Left hindlimb (tissue), 1 donor: Measurements from ENCODE around the gene C1orf87.

Experiments used
- DNase-seq: peaks from one replicate; pipeline ENCODE4 v3.0.0-alpha.2; 2018

The C1orf87 gene

DNA sequence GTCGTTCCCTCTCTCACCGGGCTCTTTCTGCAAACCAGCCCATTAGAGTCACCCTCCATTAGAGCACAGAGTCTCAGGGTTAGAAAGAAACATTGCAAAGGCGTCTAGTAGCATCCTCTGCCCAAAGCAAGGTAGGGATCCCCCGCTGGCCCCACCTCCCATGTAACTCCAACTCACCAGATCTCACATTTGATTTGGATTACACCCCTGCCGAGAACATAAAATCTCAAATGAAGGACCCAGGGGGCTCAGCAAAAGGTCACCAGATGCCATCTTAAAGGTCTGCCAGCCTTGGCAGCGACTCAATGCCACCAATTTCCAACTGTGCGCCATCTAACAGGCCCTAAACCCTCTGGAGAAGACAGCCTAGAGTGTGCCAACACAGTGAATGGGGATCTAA, 14.1 kb downstream of the C1orf87 start:
- DNase-seq = no peak

DNA sequence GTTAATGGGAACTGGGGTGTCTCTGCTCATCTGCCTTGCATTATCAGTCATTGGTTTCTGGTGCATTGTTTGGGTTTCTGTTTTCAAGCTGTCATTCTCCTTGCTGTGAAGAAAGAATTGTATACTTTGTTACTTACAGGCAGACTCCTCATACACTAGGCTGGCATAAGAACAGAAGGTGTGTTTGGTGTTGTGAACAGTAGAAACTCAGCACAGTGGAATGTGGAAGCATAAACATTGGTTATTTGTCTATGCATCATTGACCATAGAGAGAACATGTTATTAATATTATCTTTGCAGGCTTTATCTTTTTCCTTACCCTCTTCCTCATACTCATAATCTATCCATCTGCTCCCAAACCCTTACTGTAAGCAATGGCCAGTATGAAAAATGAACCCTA, 18.2 kb downstream of the C1orf87 start:
- no peak for DNase-seq

DNA sequence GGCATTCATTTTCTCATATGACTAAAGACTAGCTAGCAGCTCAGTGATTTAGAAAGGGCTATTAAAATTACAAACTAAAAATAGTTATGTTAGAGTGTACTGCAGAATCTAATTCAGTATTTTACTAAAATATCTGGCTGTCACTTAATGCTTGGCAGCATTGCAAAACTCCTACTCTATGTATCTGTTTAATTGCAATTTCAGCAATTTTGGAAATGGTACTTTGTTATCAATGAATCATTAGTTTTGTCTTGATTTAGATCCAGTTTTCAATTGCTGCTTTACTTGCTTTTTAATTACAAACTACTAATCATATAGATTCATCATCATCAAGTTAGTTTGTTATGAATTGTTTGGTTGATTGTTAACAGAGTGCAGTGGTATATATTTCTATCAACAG, 19.2 kb downstream of the C1orf87 start:
- DNase-seq = no peak

DNA sequence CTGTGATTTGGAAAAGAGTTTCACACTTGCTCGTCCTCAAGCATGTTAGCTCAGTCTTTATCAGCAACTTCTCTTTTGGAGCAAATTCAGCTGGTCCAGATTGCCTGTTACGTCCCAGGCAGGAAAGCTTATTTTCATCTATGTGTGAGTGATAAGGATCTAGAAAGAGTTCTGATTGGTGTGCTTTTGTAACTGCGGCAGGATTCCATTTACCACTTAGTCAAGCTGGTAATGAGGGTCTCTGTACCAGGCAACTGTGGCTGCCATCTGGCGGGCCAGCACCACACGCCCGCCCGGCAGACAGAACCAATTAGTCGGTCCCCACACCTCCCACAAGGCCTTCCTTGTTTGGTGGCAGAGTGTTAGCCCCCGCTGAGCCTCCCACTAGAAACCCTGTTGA, 21.0 kb downstream of the C1orf87 start:
- no peak for DNase-seq

DNA sequence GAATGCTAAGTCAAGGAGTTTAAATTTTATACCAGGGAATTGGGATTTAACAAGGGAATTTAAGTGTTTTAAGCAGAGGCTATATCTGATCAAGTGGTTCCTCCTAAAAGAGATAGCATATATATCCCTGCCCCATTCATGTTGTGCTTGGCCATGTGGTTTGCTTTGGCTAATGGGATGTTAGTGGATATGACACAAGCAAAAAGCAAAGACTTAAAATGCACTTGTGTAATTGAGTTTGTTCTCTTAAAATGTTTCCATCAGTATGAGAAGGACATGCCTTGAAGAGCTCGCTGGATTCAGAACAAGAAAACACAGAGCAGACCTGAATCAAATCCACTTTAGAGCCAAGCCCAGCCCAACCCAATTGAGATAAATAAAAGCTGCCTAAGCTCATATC, 22.4 kb downstream of the C1orf87 start:
- DNase-seq = no peak

DNA sequence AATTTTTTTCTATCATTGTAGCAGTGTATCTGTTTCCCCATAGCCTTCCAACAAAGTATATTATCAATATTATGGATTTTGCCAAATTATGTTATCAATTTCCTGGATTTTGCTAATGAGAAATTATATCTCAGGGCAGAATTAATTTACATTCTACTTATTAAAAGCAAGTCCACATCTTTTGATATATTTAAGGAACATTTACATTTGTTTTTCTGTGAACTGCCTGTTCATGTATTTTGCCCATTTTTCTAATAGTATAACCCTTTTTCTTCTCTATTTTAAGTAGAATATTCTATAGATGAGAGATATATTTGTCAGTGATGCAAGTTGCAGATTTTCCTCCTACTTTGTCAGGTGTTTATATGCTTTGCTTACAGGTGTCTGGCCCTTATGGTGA, 24.4 kb downstream of the C1orf87 start:
- DNase-seq = no peak

DNA sequence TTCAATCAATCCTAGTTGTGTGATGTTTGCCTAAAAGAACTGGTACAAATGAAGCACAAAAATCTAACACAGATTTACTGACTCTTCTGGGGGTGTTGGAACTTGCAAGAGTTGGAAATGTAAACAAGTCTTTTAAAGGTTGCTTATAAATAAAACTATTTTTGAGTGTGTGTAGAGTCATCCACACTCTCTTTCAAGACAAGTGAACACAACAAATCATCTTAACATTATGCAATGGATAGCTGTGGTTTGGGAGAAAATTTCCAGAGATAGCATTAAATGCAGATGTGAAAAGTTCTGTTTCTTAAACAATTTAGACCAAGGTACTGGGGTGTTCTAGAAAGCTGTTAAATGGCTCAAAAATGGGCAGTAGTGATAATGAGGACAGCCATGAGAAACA, 28.7 kb downstream of the C1orf87 start:
- no peak for DNase-seq

DNA sequence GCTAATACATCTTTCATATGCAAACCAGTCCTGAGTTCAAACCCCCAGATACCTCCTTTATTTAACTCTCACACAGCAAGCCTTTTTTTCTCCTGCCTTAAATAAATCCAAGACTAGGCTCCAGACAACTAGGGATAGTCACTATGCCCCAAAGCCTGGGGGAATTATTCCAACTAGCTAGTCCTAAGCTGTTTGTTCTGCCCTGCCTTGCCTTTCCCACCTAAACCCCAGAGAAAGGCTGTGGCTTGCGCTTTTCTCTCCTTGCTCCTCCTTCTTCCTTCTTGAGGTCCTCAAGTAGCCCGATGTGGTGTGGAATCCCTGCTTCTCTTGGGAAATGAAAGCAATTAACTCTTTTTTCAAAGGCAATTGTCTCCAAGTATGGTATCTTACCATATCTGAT, 31.8 kb downstream of the C1orf87 start:
- DNase-seq = no peak

DNA sequence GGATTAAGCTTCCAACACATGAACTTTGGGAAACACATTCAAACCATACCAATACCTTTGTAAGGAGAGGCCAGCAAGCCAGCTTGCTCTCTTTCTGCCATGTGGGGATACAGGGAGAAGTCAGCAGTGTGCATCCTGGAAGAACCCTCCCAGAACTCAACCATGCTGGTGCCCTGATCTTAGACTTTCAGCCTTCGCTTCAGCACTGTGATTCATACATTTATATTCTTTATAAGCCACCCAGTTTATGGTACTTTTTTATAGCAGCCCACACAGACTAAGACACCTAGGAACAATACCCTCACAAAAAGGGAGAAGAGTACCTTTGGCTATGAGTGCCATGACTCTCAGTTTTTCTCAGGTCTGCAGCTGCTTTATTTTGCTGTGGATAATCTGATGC, 35.9 kb downstream of the C1orf87 start:
- no peak for DNase-seq

DNA sequence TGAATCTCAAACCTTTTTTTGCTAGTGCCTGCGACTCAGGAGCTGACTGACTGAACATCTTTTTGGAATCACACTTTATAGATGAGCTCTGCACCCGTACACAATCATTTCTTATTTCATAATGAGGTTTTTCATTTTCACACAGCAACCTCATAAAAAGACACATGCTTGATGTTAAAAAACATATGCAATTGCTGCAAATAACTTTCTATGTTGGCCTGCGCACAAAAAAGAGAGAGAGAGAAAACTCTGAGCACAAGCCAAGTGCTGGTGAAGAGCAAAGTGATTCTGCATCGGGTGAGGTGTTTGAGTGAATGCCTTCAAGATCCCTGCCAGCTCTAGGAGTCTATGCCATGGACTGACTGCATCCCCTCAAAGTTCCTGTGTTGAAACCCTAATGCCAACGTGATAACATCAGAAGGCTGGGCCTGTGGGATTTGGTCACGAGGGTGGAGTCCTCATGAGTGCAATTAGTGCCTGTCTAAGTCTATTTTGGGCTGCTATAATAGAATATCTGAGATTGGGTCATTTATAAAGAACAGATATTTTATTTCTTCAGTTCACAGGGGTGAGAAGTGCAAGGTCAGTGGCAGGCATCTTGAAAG, 36.6 kb downstream of the C1orf87 start:
- DNase-seq = no peak

DNA sequence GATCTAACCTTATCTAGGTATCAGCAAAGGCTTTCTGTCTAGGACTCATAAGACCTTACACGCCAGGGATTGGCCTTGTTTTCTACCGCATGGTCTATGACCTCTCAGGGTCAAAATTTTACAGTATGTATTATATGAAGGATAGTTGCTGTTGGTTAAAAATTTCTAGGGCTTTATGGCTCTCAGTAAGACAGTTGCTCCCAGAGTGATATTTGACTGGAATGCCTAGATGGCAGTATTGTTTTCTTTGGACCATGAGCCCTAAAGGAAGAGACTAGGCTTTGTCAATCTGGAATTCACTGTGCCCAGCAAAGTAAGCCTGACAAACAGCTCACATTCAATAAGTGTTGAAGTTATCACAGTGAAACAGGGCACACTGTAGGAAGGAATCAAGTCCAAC, 37.6 kb downstream of the C1orf87 start:
- DNase-seq = no peak

DNA sequence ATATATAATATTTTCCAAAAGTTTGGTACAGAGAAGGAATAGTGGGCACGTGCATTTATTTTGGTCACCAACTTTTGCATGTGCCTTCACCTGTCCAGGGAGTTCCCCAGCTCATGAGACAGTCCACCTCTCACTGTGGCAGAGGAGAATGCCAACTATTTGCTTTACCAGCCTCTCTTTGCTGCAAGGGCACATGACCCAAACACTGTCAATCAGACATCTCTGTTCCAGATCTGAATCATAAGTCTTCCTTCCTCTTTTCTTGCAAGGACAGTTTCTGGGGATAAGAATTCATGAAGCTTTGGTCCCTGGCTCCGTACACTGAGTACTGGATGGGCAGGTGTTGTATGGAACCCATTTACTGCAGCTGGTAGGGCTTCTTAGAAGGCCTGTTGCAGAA, 38.6 kb downstream of the C1orf87 start:
- DNase-seq = no peak

DNA sequence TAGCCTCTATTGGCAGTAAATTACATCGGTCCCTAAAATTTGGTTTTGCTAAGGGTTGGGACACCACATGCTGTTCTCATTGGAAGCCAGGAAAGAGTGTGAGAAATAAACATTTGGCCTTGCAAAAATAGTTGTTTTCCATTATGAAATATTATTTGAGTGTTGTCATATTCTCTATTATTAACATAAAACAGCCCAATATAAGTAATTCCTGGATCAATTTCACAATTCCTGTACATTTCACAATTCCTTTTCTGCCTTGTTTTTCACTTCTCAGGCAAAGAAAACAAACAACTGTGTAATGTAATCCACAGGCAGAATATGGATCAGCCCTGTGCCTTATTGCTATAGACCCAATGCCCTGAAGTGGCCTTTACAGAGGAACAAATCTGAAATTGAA, 40.5 kb downstream of the C1orf87 start:
- DNase-seq = no peak

DNA sequence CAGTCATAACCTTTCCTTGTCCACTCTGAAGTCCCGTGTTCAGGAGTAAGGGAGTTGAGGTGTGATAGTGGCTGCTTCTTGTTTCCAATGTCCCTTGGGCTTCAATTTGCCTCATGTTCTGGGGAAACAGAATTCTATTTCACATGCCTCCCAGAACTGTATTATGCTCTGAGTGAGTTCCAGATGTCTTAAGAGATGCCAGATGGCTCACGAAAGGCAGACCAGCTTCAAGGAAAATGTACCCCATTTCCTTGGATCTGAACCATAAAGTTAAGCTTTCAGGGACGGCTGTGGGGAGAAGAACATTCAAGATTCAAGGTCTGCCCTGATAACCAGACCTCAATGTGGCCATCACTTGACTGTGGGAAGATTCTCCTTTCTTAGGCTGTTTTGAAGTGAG, 42.4 kb downstream of the C1orf87 start:
- peak; percentile 27 for DNase-seq

DNA sequence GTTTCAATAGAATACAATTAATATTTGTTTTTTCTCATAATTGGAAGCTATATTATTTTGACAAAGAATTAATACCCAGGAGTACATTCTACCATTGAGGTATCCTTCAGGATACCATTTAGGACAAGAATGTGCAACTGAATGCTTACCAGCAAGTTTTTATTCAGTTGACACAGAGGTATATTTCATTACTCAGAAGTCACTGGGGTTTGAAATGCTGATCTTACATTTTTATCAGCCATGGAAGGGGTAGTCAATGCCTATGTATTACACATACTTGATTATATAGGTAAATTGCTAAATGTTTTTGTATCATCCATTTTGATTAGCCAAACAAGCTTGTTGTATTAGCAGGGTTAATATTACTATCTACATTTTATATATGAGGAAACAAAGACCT, 48.0 kb downstream of the C1orf87 start:
- DNase-seq = no peak

DNA sequence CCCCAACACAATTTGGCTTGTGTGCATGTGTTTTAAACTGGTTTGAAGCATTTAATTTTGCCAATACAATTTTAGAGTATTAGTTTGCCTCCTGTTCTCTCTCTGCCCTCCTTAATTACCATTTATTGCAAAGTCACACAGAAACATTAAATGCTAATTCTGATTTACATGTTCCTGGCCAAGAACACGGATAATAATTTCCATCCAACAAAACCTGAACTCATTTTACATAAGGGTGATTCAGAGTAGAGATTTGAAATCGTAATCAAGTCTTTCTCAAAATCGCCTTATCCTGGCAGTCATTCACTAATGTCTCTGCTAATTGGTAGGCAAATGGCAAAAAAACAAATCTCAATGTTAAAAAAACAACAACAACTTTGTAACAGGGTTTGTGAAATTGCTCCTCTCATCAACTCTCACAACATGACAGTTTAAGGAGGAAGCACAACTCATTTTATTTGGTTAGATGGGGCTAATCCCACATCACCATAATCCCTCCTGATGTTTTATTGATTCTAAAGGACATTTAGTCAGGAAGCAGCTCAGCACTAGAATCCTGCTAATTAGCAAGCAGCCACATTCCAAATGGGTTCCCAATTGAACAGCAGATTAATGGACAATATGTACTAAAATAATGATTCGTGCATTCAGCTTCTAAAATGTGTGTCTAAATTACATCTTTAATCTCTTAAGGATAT, 55.9 kb downstream of the C1orf87 start:
- DNase-seq = no peak

DNA sequence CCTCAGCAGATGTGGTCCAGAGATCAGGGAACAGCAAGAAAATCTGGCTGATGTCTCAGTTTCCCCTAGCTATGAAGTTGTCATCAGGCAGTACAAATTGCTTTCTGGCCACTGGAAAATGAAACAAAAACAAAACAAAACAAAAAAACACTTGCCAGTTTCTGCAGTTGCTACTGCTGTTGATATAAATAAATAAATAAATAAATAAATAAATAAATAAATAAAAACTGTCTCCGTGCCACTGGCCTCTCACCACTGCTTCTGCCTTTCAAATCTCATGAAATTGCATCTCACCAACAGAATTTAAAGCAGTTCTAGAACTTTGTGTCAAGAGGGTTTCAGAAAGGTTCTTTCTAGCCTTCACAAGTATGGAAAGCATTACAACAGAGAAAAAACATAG, 62.9 kb downstream of the C1orf87 start:
- DNase-seq = no peak

DNA sequence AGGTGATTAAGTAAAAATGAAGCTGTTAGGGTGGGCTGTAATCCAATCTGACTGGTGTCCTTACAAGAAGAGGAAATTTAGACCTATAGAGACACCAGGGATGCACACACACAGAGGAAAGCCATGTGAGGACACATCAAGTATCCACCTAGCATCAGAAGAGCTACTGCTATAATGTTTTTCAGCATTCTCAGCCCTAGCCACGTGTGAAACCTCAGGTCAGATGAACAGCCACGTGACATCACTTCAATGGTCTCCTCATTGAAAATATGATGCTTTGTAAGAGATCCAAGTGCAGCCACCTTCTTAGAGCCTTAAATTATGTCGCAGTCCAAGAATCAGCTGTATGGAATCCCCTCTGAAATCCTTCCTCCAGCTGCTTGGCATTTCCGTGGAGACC, 65.1 kb downstream of the C1orf87 start:
- DNase-seq = no peak

DNA sequence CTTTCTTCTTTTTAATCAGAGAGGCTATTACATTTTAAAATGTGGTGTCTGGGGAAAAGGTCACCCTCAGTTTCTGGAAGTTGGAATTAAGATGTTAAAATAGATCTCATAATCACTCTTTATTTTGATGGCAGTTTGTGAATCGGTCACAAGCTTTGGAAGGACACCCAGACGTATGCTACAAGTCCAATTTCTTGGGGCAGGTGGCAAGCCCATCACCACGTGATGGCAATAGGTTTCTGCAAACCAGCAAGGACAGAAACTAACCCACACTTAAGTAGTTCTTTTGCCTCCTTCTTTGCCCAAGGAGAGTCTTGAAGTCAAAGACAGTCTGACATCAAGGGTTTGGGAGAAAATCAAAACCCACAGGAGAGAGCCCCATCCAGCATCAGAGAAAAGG, 72.9 kb downstream of the C1orf87 start:
- DNase-seq = no peak

DNA sequence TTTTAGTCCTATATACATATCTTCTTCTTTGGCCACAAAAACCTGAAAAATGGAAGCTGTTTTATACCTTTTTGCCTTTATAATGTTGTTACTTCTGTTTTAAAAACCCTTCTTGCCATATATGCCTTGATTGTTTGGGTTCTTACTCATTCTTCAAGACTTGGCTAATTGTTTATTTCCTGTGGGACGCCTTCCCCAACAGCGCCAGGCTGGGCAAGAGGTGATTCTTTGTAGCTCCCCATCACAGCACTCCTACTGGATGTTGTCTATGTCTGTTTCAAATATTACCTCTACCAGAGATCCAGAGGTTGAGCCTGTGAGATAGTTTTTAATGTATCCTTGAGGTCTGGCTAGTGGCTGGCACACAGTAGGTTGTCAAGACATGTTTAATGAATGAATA, 73.8 kb downstream of the C1orf87 start:
- DNase-seq = no peak

DNA sequence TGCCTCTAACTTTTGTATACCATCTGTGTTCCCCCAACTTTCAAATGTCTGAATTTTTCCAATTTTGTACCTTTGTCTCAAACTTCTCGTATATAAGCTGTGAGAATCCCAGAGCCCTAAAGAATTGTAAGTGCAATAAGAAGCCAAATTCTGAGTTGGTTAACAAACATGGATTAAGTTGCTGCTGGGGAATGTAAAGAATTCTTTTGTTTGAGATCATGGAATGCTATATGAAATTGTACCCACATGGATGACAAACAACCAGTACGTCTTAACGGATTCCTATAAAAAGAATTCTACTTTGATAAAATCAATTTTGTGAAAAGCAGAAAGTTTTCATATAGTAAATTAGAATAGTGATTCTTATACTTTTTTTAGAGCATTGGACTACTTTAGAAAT, 74.6 kb downstream of the C1orf87 start:
- no peak for DNase-seq

DNA sequence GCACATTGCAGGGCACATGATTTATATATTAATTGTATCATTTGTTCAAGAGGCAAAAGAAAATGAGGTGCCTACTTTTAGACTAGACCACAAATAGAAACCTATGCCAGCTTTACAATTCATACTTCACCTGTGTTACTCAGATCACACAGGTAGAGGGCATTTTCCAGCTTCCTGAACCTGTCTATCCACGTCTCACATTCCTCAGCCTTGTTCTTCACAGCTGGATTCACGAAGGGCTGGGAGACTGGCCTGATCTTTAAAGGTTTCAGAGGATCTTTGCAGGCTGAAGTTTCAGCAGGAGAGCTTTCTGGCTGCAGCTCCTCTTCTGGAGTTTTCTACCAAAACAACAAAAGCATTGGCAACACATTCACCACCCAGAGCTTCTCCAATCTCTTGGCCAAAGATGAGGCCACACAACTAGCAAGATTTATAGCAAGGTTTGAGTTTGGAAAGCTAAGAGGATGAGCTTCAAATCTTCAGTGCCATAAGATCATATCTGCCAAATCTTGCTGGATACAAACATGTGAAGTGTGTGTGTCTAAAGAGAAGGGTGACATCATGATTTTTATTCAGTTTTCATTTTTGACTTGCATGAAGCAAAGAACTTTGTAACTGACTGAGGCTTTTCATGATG, 76.0 kb downstream of the C1orf87 start:
- no peak for DNase-seq

DNA sequence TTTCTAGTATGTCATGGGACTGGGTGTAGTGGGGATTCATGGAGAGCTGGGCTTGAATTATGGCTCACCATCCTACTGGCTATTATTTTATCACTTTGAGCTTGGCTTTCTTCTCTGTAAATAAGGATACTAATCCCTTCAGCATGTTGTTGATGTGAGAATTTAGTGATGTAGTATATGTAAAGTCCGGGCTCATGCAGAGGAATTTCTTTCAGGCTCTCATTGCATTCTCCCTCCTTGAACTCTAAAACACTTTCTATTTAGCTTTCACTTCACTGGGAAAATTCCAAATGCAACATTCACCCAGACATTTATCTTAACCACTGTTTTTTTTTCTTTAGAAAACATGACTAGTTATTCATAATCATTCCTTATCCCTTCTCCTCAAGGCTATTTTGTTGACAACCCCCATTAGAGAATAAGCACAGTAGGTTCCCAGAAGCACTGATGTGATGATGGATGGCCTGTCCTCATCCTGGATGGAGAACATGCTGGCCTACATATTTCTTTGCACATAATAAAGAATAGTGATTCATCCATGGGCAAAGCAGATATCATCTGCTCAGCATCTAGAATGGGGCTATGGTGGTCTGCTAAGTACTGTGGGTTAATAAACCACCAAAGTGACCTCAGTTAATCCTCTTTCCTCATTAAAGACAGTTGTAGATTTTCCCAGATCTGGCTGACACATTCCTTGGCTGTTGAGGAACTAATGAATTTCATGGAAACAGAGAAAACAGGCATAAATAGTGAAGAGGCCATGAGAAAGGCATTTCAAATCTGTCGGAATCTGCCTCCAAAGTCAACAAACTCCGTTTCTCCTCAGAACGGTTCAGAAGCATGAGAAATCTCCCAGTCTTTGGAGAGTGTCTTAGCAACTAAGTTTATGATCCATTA, 79.0 kb downstream of the C1orf87 start:
- DNase-seq = peak; percentile 61
